Measurements from ENCODE around the gene ARHGEF25. TPM values are rescaled to one million over a fixed set of nuclear protein-coding genes. Genes with fewer than 3 reads are reported as not detected.
"Not testable (repeated sequence)": the region's sequence is repeated elsewhere in the genome, so short reads cannot be mapped to it uniquely, and the experiment has no call there.

Gene ARHGEF25
- total RNA-seq (2014; rRNA removed), result 13.8 and 14.6 TPM in 2 replicates
- 11.4 TPM for polyA plus RNA-seq (2012)

- DNase-seq (ENCODE audit: low read depth), result peak; percentile 34
Observed at GRCh38 chr12:57611108-57611826, at the start of gene ARHGEF25. ARHGEF25 (plus strand) TSS chr12:57611435; CDS start chr12:57611895, 460 bp downstream.

GRCh38 chr12:57563358-57563757 is 47.9 kb upstream of the ARHGEF25 start:
- no peak for DNase-seq (ENCODE audit: low read depth)

- no peak for DNase-seq (ENCODE audit: low read depth)
Observed at GRCh38 chr12:57564178-57564740, 47.0 kb upstream of the ARHGEF25 start.

GRCh38 chr12:57568838-57569237 is 42.4 kb upstream of the ARHGEF25 start:
- DNase-seq (ENCODE audit: low read depth), result no peak

GRCh38 chr12:57569858-57570257 is 41.4 kb upstream of the ARHGEF25 start:
- DNase-seq (ENCODE audit: low read depth), result no peak

GRCh38 chr12:57570438-57570837 is 40.8 kb upstream of the ARHGEF25 start:
- not testable (repeated sequence) for DNase-seq (ENCODE audit: low read depth)

GRCh38 chr12:57571926-57572762 is 39.1 kb upstream of the ARHGEF25 start:
- DNase-seq (ENCODE audit: low read depth), result no peak

GRCh38 chr12:57574795-57575194 is 36.4 kb upstream of the ARHGEF25 start:
- DNase-seq (ENCODE audit: low read depth), result no peak

GRCh38 chr12:57575771-57576612 is 35.2 kb upstream of the ARHGEF25 start:
- no peak for DNase-seq (ENCODE audit: low read depth)

- peak; percentile 12 for DNase-seq (ENCODE audit: low read depth)
Observed at GRCh38 chr12:57576613-57577160, 34.5 kb upstream of the ARHGEF25 start.

- no peak for DNase-seq (ENCODE audit: low read depth)
Observed at GRCh38 chr12:57577981-57578758, 33.1 kb upstream of the ARHGEF25 start.

GRCh38 chr12:57579011-57579410 is 32.2 kb upstream of the ARHGEF25 start:
- DNase-seq (ENCODE audit: low read depth), result no peak

- no peak for DNase-seq (ENCODE audit: low read depth)
Observed at GRCh38 chr12:57579677-57580465, 31.4 kb upstream of the ARHGEF25 start.

- no peak for DNase-seq (ENCODE audit: low read depth)
Observed at GRCh38 chr12:57580466-57580795, 30.8 kb upstream of the ARHGEF25 start.

GRCh38 chr12:57581802-57582201 is 29.4 kb upstream of the ARHGEF25 start:
- no peak for DNase-seq (ENCODE audit: low read depth)

- no peak for DNase-seq (ENCODE audit: low read depth)
Observed at GRCh38 chr12:57582440-57582839, 28.8 kb upstream of the ARHGEF25 start.

GRCh38 chr12:57583008-57583831 is 28.0 kb upstream of the ARHGEF25 start:
- DNase-seq (ENCODE audit: low read depth), result peak; percentile 76

- no peak for DNase-seq (ENCODE audit: low read depth)
Observed at GRCh38 chr12:57584050-57584449, 27.2 kb upstream of the ARHGEF25 start.

GRCh38 chr12:57584690-57585089 is 26.5 kb upstream of the ARHGEF25 start:
- DNase-seq (ENCODE audit: low read depth), result no peak
